AG08396 (cell line): ENCODE results near the gene TRMT10B.
"Not testable (repeated sequence)": the region's sequence is repeated elsewhere in the genome, so short reads cannot be mapped to it uniquely, and the experiment has no call there.

ENCODE experiments used
- DNase-seq: peaks from one replicate; pipeline ENCODE4 v3.0.0; 2012; ENCODE audit warnings: low spot score, mixed read lengths

TRMT10B gene

DNA sequence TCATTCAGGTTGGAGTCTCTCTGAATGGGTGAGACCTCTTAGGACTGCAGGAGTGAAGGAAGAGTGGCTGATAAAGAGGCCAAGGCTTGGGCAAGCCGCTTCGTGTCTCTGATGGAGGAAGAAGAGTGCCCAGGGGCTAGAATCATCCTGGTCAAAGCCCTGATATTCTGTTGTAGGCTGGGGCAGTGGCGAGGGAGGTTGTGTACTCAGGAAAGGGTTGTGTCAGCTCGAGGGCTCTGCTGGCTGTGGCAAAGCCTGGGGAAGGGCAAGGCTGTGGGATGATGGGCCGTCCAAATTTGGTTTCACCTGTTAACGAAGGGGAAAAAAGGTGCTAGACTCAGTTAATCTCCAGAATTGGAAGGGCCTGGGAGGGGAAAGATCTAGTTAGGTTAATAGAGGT, 2.4 kb upstream of the TRMT10B start:
- no peak for DNase-seq

DNA sequence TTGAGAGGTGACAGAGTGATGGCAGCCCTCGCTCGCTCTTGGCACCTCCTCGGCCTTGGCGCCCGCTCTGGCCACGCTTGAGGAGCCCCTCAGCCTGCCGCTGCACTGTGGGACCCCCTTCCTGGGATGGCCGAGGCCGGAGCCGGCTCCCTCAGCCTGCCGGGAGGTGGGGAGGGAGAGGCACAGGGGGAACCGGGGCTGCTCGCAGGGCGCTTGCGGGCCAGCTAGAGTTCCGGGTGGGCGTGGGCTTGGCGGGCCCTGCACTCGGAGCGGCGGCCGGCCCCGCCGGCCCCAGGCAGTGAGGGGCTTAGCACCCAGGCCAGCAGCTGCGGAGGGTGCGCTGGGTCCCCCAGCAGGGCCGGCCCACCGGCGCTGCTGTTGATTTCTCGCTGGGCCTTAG, 1.9 kb upstream of the TRMT10B start:
- not testable (repeated sequence) for DNase-seq

DNA sequence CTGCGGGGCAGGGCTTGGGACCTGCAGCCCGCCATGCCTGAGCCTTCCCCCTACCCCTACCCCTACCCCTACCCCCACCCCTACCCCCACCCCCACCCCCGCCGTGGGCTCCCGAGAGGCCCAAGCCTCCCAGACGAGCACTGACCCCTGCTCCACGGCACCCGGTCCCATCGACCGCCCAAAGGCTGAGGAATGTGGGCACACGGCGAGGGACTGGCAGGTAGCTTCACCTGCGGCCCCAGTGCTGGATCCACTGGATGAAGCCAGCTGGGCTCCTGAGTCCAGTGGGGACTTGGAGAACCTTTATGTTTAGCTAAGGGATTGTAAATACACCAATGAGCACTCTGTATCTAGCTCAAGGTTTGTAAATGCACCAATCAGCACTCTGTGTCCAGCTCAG, 1.5 kb upstream of the TRMT10B start:
- not testable (repeated sequence) for DNase-seq

DNA sequence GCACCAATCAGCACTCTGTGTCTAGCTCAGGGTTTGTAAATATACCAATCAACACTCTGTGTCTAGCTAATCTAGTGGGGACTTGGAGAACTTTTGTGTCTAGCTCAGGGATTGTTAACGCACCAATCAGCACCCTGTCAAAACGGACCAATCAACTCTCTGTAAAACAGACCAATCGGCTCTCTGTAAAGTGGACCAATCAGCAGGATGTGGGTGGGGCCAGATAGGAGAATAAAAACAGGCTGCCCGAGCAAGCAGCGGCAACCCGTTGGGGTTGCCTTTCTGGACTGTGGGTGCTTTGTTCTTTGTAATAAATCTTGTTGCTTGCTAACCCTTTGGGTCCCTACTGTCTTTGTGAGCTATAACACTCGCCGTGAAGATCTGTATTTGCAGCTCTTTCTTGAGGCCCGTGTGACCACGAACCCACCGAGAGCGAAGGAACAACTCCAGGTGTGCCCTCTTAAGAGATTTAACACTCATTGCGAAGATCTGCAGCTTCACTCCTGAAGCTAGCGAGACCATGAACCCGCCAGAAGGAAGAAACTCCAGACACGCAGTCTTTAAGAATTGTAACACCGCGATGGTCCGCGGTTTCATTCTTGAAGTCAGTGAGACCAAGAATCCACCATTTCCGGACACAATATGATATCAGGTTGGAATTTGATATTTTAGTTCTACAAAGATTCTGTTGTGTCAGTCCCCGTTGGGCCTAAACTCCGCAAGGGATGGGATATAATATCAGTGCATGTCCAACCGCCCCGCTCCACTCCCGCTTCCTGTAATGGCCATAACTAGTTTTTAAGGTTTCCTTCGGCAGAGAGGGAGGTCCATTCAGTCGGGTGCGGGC, 740 bp upstream of the TRMT10B start:
- no peak for DNase-seq

DNA sequence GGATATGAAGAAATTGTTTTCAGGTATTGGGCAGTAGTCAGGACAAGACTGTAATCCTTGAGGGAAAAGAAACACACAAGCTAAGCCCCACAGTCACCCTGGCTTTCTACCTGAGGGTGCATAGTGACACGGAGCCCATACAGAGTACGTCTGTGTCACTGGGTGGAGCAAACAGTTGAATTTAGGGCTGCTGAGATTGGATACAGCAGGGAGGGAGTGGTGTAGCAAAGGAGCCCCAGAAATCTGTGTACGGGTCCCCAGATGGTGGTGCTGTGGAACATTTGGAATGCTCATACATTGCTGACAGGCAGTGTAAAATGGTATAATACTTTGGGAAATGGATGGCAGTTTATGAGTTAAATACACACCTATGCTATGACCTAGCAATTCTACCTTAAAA, 5.1 kb downstream of the TRMT10B start:
- no peak for DNase-seq

DNA sequence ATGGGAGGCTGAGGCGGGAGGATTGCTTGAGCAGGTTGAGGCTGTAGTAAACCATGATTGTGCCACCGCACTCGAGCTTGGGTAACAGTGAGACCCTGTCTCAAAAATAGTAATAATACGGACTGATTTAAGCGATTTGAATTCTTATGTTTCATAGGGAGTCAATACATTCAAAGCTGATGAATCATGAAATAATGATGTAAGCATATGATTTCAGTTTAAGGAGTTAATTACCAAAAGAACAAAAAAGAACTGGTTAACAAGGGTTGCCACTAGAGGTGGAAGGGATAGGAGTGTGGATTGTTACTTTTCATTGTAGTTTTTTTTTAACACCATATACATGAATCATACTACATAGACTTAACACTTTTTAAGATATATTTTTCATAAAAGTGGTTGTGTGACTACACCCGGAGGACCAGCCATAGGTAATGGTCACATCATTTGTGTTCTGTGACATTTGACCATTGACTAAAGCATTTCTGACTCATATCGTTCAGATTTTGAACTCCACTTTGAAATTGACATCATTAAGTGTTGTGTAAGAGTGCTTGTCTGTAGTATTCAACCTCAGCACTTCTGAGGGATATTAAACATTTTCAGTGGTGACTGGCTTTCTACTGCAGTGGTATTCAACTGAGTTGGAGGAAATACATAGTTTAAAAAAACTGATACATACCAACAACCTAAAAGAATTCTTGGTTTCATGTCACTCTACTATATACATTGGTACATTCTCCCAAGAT, 7.0 kb downstream of the TRMT10B start:
- no peak for DNase-seq

DNA sequence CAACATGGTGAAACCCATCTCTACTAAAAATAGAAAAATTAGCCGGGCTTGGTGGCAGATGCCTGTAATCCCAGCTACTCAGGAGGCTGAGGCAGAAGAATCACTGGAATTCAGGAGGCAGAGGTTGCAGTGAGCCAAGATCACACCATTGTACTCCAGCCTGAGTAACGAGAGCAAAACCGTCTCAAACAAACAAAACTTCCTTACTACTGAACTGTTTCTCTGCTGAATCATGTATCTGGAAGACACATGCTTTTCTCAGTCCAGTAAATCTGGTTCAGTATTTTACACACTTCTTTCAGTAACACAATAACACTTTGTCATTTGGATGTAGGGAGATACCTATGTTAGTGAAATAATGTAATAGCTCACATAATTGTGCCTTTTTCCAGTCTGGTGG, 7.9 kb downstream of the TRMT10B start:
- DNase-seq: no peak

DNA sequence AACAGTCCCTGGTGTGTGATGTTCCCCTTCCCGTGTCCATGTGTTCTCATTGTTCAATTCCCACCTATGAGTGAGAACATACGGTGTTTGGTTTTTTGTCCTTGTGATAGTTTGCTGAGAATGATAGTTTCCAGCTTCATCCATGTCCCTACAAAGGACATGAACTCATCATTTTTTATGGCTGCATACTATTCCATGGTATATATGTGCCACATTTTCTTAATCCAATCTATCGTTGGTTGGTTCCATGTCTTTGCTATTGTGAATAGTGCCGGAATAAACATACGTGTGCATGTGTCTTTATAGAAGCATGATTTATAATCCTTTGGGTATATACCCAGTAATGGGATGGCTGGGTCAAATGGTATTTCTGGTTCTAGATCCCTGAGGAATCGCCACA, 11.7 kb downstream of the TRMT10B start:
- not testable (repeated sequence) for DNase-seq

DNA sequence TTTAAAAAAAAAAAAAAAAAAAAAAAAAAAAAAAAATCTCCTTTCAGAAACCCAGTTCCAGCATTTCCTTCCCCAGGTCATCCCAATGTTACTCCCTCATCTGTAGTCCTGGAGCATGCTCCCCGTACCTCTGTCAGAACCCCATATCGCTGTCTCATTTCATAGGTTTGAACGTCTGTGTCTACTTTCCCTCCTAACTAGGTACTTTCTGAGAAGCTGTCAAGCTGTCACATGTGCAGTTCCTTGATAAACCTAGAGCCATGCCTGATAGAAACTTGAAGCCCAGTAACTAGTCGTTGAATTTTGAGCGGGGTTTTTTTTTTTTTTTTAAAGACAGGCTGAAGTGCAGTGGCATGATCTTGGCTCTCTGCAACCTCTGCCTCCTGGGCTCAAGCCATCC, 15.7 kb downstream of the TRMT10B start:
- DNase-seq: no peak

DNA sequence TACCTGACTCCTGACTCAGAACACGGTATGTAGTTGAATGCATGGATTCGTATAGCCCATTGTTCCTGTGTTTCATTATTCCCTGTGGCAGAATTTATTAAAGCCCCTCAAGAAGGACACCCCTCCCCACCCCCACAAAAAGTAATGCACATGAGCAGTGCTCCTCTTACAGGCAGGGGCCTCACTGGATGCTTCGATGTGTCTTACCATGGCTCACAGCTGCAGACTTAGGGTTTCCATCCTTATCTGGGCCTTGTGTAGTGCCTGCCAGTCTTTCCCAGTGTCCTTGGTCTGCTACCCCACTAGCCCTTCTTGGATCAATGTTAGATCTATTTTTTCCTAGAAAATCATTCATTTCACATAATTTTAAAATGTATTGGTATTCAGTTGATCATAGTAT, 16.4 kb downstream of the TRMT10B start:
- DNase-seq: no peak

DNA sequence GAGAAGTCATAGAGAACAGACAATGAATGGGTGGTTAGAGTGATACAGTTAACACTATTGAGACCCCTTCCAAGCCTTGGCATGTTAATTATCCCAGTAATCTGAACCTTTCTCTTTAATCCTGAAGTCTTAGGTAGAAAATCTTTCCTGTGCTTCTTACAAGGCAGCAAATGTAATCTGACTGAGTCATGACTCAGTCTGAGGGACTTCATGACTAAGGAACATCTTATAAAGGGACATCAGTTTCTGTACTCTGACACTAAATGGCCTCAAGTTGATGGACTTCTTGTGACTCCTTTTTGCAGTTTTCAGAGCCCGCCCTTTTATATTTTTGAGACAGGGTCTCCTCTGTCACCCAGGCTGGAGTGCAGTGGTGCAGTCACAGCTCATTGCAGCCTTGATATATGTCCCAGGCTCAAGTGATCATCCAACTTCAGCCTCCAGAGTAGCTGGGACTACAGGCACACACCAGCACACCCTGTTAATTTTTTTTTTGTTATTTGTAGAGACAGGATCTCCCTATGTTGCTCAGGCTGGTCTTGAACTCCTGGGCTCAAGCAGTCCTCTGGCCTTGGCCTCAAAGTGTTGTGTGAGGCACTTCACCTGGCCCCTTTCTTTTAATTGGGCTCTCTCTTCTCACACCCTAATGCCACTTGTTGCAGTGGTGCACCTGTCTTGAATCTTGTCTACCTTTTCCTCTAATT, 21.8 kb downstream of the TRMT10B start:
- no peak for DNase-seq

DNA sequence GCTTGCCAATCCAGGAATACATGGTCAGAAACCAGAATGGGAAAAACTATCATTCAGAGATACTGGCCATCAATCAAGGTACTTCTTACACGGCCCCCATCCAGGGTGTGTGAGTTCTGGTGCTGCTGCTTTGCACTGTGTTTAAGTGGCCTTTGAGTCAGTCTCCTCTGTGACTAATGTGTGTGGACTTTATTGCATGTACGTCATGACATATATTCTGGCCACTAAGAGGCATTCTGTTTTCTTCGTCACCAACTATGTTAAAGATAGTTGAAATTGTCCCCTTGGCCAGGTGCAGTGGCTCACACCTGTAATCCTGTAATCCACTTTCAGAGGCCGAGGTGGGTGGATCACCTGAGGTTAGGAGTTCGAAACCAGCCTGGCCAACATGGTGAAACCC, 22.7 kb downstream of the TRMT10B start:
- no peak for DNase-seq

DNA sequence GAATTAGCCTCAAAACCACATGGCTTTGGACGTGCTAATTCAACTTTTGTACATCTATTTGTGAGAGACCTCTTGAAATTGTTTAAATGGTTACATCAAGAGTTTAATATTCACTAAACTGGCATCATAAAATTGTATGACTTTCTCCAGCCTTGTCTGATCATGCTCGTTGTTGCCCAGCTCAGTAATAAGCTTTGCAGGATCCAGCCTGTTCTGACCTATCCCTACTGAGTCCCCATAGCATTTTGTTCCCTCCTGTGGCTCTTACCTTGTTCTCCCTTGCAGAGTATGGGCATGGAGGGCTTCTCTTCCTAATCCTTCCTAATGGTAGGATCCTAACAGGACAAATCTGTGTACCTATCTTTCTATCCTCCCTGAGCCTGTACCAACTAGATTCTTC, 24.9 kb downstream of the TRMT10B start:
- DNase-seq: no peak

DNA sequence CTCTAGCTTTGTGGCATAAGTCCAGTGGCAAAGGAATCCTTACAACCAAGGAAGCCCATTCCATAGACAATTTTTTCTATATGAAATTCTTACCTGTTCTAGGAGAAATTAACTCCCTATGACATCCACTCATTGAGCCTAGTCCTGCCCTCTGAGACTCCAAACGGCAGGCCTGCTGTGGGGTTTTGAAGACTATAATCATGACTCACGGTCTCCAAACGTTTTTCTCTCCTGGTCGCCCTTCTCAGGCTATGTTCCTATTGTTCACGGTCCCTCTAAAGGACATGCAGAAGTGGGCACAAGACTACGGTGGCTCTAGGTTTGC, 30.6 kb downstream of the TRMT10B start:
- peak; percentile 33 for DNase-seq

DNA sequence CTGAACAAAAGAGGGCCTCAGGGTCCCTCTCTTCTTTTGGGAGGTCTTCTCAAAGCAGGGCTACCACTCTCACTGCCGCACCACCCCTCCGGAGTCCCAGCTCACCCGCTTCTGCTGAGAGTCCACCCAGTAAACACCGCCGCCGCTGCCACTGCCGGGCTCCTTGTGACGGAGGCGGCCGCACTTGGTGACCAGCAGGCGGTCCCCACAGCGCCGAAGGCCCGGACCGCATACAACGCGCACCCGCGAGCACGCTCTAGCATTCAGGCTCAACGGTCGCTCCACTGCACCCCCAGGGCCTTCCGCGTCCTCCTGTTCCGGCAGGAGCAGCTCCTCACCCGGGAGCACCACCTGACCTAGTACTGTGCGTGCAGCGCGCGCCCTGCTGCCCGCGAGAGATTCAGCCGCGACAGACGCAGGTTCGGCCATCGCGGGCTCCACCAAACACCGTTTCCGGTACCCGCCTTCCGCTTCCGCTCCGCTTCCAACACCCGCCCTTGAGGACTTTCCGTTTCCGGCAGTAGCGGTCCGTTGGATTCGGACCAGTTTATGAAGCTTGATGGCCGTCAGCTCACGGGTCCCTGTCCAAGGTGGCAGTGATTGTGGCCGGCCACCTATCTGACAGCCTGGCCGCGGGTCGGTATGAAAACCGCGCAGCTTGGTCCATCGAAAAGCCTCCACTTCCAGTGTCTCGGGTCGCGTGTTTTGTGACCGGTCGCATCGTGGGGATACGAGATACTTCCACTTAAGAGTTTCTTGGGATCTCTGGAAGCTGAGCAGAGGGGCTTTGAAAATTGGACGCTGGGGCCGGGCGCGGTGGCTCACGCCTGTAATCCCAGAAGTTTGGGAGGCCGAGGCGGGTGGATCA, 31.2 kb downstream of the TRMT10B start, which contains the start of gene EXOSC3:
Gene EXOSC3 (minus strand): TSS at position 449 of the 868 bp plus-strand sequence. CDS start 20 bp downstream, at position 429.
- peak; percentile 90 for DNase-seq

DNA sequence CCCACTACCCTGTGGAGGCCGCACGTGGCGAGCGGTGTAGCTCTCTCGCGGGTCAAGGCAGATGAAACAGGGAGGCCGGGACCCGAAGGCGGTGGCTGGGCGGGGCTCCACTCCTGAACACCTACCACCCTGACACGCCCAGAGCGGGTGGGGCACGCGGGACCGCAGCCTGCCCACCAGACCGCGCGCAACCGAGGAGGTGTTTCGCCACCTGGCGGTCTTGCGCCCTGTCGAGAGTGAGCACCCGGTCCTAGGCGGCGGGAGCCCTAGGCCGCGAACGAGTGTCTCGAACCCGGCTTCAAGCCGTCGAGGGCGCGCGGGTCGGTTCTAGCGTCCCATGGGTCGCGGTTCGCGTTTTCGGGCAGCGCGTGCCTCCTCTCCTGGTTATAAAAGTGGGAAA, 33.5 kb downstream of the TRMT10B start:
- no peak for DNase-seq

DNA sequence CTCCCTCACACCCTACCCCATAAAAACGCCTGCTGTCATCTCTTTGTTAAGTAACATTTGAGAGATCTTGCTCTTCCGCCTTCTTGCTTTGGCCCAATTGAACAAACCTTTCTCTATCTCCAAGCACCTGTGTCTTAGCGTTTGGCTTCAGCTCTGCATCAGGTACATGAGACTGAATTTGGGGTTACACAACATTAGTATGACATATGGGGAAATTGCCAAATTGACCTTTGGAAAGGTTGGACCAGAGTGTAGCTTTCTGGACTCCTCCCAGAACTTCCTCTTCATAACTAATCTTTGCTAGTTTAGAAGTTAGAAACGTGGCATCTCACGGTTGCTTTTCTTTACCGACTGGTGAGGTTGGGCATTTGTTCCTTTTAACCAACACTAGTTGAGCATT, 34.7 kb downstream of the TRMT10B start:
- no peak for DNase-seq

DNA sequence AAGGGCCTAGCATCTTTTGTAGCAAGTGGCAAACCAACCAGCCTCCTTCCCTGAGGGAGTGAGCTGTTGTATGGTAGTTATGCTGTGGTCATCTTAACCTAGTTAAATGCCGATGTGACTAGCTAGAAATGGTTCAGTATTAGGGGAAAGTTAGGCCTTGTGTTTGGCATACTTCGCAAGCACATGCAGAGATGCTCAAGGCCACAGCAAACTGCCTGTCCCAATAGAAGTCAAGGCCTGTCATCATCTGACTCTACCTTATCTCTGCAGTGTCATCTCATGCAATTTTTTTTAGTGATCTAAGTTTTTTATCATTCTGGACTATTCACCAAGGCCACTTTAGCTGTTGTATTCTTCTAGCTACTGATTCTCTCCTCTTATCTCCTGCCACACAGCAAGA, 36.5 kb downstream of the TRMT10B start:
- no peak for DNase-seq

DNA sequence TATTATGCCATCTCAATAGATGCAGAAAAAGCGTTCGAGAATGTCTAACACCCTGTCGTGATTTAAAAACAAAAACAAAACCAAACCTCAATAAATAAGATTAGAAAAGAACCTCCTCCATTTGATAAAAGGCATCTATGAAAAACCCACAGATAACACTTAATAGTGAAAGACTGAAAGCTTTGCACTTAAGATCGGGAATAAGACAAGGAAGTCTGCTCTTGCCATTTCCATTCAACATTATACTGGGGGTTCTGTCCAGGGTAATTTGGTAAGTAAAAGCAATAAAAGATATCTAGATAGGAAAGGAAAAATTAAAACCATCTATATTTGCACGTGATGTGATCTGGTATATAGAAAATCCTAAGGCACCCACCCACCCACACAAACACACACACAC, 38.5 kb downstream of the TRMT10B start:
- no peak for DNase-seq

DNA sequence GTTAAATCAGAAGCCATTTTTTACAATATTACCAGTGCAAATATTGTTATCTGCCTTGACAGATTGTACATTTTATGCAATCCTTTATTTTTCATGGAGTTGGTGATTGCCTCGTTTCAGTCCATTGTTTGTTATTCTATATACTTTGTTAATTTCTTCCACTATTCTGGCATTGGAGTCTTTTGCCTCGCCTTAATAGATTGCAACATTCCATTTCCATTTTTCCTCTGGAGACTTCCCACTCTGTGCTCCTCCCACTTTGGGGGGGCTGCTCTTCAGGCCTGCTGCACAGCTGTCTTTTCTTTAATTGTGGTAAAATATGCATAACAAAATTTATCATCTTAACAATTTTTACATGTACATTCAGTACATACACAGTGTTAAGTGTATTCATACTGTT, 42.6 kb downstream of the TRMT10B start:
- DNase-seq: no peak

DNA sequence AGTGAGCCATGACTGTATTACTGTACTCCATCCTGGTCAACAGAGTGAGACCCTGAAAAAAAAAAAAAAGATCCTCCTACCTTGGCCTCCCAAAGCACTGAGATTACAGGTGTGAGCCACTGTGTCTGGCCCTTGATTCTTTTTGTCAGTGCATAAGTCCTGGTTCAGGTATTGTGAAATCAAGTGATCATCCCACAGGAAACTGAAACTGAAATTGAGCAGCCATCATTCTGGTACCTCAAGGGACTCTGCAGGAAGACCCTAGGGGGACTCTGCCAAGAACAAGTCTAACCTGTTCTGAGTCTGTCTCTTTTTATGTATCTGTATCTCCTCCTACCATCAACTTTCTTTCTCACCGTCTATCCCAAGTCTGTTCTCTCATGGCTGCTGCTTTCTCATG, 45.1 kb downstream of the TRMT10B start:
- no peak for DNase-seq
